ENCODE results near the gene TICRR.

The TICRR gene

DNA sequence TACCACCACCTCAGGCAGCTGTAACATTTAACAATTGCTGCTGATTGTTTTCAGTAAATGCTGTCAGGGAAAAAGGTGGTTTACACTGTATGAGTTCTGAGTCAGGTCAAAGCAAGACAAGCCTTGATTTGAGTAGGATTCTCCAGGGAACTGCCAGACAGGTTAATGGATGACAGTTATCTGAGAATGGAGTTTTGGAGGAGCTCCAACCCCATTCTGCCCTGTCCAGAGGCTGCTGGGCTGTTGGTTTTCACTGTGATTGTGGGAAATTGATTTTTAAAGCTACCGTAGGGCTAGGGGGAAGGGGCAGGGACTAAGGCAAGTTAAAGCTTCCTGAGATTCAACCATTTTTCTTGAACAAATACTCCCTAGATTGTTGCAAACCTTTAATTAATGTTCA lies 39.9 kb downstream of the TICRR start:
- peaks cover 87% of the 10 kb centered on the region for H3K36me3 Mint-ChIP-seq (ENCODE audit: low read depth)

DNA sequence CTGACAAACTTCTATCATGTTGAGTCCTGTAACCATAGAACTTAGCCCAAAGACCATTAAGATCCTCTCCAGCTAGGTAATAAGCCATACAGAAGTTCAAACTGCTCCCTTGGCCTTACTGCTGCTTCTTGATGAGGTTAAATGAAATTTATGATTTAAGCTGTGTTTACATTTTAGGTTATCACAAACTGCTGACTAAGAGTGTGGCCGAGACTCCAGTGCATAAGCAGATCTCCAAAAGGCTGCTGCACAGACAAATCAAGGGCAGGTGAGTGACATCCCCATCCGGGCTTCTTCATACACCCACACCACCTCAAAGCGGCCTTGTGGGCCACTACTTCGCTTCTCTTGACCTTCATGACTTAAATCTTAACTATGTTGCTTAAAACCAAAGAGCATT lies 41.0 kb downstream of the TICRR start:
- peaks cover 87% of the 10 kb centered on the region for H3K36me3 Mint-ChIP-seq (ENCODE audit: low read depth)

More for the DNA sequence above, 39.9 kb downstream of the TICRR start:
- Mint-ChIP-seq H3K4me1 (no peaks in the 10 kb centered on the region), H3K9me3 (peaks cover 48% of the 10 kb centered on the region), H3K27ac (no peak overlapping the region), H3K4me3 (no peak overlapping the region), H3K27me3 (ENCODE audit: low read depth, poor library complexity) (no peaks in the 10 kb centered on the region)
- no peak for DNase-seq
- TF ChIP-seq, protein P1, sequence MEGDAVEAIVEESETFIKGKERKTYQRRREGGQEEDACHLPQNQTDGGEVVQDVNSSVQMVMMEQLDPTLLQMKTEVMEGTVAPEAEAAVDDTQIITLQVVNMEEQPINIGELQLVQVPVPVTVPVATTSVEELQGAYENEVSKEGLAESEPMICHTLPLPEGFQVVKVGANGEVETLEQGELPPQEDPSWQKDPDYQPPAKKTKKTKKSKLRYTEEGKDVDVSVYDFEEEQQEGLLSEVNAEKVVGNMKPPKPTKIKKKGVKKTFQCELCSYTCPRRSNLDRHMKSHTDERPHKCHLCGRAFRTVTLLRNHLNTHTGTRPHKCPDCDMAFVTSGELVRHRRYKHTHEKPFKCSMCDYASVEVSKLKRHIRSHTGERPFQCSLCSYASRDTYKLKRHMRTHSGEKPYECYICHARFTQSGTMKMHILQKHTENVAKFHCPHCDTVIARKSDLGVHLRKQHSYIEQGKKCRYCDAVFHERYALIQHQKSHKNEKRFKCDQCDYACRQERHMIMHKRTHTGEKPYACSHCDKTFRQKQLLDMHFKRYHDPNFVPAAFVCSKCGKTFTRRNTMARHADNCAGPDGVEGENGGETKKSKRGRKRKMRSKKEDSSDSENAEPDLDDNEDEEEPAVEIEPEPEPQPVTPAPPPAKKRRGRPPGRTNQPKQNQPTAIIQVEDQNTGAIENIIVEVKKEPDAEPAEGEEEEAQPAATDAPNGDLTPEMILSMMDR (IDR thresholded peaks at IDR 0.05), result no peak

DNA sequence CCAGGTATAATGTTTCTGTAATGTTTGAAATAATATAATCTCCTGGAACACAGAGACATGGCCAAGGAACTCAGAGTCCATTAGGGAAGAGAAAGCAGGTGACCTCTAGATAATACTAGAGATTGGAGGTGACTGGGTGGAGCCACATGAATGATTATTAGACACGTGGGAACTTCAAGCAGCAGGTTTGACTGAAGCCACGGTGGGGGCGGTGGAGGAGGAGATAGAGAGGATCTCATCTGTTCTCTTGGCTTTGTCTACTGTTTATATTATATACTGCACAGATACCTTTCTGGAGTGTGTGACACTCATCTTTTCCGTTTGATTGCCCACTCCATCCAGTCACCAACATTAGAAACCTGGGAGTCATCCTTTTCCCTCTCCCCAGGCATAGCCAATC lies 46.3 kb downstream of the TICRR start:
- Mint-ChIP-seq H3K27ac (peak overlapping the region; percentile 61), H3K9me3 (no peaks in the 10 kb centered on the region), H3K36me3 (ENCODE audit: low read depth) (peaks cover 85% of the 10 kb centered on the region), H3K27me3 (ENCODE audit: low read depth, poor library complexity) (no peaks in the 10 kb centered on the region), H3K4me1 (no peaks in the 10 kb centered on the region), H3K4me3 (no peak overlapping the region)
- DNase-seq, result no peak
- TF ChIP-seq, protein P1 (IDR thresholded peaks at IDR 0.05), result no peak

More for the DNA sequence above, 41.0 kb downstream of the TICRR start:
- no peak overlapping the region for H3K27ac Mint-ChIP-seq
- no peak for DNase-seq
- no peak overlapping the region for H3K4me3 Mint-ChIP-seq
- no peaks in the 10 kb centered on the region for H3K27me3 Mint-ChIP-seq (ENCODE audit: low read depth, poor library complexity)
- TF ChIP-seq, protein P1 (IDR thresholded peaks at IDR 0.05), result no peak
- no peaks in the 10 kb centered on the region for H3K4me1 Mint-ChIP-seq
- peaks cover 37% of the 10 kb centered on the region for H3K9me3 Mint-ChIP-seq

DNA sequence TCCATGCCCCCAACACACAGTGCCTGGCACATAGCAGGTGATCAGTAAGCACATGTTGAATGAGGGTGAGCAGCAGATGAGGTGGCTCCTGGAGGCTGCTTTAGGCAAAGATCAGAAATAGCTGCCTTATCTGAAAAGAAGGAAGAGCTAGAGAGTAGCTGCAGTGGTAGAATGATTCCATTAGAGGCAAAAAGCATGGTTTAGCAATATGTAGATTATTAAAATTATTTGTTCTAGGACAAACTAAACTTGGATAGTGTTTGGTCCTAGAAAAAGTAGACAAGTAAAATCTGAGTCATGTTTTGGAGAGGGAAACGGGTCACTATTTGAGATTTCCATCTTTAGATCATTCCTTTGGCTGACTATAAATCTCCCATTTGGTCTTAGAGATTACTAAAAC lies 47.9 kb downstream of the TICRR start:
- Mint-ChIP-seq H3K9me3 (no peaks in the 10 kb centered on the region), H3K27me3 (ENCODE audit: low read depth, poor library complexity) (no peaks in the 10 kb centered on the region), H3K36me3 (ENCODE audit: low read depth) (peaks cover 89% of the 10 kb centered on the region), H3K4me1 (no peaks in the 10 kb centered on the region), H3K4me3 (no peak overlapping the region), H3K27ac (no peak overlapping the region)
- no peak for DNase-seq
- TF ChIP-seq, protein P1 (IDR thresholded peaks at IDR 0.05), result no peak

DNA sequence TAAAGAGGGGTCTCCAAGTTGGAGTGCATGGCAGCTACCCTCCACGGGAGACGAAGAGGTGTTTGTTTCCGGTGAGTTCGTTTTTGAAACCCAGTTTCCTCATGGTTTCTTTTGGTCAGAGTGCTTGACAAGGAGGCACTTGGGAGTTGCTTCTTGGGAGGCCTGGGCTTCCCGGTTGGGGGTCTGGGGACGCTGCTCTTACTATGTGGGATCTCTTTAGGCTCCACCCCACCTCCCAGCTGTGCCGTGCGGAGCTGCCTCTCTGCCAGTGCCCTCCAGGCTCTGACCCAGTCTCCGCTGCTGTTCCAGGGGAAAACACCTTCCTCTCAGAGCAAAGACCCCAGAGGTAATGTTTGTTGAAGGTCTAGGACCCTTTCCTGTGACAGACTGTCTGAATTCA lies 50.4 kb downstream of the TICRR start:
- H3K36me3 Mint-ChIP-seq (ENCODE audit: low read depth), result peaks cover 85% of the 10 kb centered on the region
- H3K4me1 Mint-ChIP-seq, result no peaks in the 10 kb centered on the region
- peak overlapping the region; percentile 53 for H3K27ac Mint-ChIP-seq
- TF ChIP-seq, protein P1 (IDR thresholded peaks at IDR 0.05), result no peak
- H3K27me3 Mint-ChIP-seq (ENCODE audit: low read depth, poor library complexity), result peaks cover 3% of the 10 kb centered on the region
- H3K9me3 Mint-ChIP-seq, result no peaks in the 10 kb centered on the region
- no peak for DNase-seq
- no peak overlapping the region for H3K4me3 Mint-ChIP-seq

DNA sequence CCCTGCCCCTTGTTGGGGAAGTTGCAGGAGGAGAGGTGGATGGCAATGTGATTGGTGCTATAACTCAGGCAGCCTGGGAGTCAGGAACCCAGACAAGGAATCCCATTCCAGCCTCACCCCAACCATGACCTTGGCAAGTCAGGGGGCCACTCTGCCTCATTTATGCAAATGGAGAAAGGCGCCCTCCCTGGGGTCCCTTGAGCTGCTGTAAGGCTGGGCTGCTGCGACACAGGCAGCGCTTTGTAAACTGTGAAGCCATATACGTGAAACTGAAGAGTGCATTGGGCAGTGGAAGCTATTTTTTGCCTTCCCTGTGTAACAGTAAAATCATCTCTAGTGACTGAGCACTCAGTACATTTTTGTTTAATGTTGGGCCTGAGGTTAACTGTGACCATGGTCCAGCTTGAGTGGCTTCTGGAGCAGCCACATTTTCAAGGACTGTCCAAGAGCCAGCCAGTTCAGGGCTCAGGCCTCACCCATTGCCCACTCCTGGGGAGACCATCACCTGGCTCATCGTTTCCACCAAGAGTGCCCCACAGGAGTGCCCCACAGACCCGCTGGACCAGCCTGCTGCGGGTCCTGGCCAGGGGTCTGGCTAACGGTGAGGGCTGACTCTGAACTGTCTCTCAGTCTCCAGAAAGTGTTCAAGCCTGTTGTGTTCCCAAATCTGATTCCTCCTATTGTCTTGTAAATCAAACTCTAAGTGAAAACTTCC lies 52.1 kb downstream of the TICRR start:
- no peaks in the 10 kb centered on the region for H3K4me1 Mint-ChIP-seq
- no peak overlapping the region for H3K4me3 Mint-ChIP-seq
- H3K9me3 Mint-ChIP-seq, result peaks cover 6% of the 10 kb centered on the region
- peak overlapping the region; percentile 66 for H3K27ac Mint-ChIP-seq
- TF ChIP-seq, protein P1 (IDR thresholded peaks at IDR 0.05), result no peak
- DNase-seq, result no peak
- H3K27me3 Mint-ChIP-seq (ENCODE audit: low read depth, poor library complexity), result peaks cover 3% of the 10 kb centered on the region
- peaks cover 85% of the 10 kb centered on the region for H3K36me3 Mint-ChIP-seq (ENCODE audit: low read depth)
